Ishikawa (cell line): ENCODE results near the gene POLG.

Source experiments
- CREB1 ChIP-seq: IDR thresholded peaks from 2 replicates; pipeline ENCODE4 v1.6.1; 2012; ENCODE audit warnings: low read depth
- TAF1 ChIP-seq: IDR thresholded peaks from 2 replicates; pipeline ENCODE4 v1.6.1; 2012; ENCODE audit warnings: low read depth, mild to moderate bottlenecking
- TEAD4 ChIP-seq: IDR thresholded peaks from 2 replicates; pipeline ENCODE4 v1.6.1; 2012
- YY1 ChIP-seq: IDR thresholded peaks from 2 replicates; pipeline ENCODE4 v1.6.1; 2012; ENCODE audit warnings: low read depth

DNA sequence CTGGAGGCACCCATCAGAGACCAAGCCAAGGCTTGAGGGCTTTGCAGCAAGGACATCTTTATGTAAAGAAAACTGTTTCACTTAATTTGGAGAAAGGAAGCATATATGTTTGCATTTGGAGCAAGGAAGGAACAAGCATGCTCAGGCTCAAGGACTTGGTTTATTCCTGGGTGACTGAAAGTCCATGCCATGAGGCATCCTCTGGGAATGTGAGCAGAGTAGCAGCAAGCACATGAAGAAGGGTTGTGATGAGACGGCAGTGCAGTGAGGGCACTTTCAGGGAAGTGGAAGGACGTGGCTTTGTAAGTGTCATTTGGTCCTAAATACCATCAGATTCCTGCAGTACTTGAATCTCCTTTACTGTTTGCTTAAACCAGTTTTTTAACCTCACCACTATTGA, 26.8 kb downstream of the POLG start:
- TF ChIP-seq CREB1 (no peak), TAF1 (no peak), YY1 (no peak), TEAD4 (no peak)
